Activated CD4-positive, CD25-positive, alpha-beta regulatory T cell treated with anti-CD3 and anti-CD28 coated beads, Interleukin-2, amount 50 U/mL, for 16 hours (primary cell): ENCODE results near the gene DEFB113.
"Not testable (repeated sequence)": the region's sequence is repeated elsewhere in the genome, so short reads cannot be mapped to it uniquely, and the experiment has no call there.

ENCODE experiments used
- DNase-seq: peaks from one replicate; pipeline ENCODE4 v3.0.0-alpha.2; 2020; ENCODE audit warnings: low read depth, low spot score

DEFB113 gene, protein sequence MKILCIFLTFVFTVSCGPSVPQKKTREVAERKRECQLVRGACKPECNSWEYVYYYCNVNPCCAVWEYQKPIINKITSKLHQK

DNA sequence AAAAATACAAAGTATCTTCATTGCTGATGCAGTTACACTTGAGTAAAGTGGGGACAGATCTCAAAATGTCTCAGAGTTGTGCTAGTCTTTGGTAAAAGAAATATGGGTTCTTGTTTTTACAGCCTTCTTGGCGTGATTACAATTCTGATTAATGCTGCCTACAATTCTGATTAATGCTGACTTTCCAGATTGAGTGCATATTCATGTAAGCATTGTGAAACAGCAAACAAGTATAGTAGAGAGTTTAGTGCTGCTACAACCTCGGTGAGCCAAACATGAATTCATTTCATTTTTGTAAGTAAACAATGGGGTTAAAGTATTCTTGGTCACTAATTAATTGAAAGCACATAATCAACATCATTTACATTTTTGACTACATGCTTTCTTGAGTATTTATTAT lies at the start of gene DEFB113:
DEFB113 (minus strand) TSS at position 21 of the 400 bp plus-strand sequence; CDS start at position 21, 0 bp downstream.
- DNase-seq, result no peak

DNA sequence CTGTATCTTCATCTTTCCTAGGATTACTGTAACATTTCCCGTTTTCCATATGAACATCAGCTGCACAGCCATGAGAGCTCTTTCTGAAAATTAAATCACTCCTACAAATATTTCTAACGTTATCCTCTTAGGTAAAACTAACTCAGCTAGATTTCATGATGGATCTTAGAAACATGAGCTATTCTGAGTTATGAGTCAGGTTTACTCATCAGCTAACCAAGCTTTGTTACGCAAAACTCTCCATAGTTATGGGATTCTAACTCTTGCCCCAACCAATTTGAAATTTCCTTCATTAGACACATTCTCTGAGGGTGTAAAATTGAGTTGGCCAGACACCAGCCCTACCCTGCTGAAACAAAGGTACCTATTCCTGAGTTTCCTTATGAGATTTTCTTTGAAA lies 38.4 kb upstream of the DEFB113 start:
- no peak for DNase-seq

DNA sequence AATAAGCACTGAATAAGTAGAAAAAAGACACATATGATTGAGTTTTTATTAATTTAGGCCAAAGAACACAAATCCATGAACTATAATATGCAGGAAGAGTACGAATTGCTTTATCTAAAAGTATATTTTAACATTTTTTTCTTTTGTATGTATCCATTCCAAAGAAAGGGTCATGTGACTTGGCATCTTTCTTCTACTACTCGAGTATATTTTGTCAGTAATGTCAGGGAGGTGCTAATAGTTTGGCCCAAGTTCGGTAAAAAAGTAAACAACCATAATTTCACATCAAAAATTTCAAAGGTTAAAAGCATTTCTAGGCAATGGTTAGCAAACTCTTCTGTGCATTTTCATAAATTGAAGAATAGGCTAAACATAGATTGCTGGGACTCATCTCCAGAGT lies 33.7 kb upstream of the DEFB113 start:
- DNase-seq, result no peak

DNA sequence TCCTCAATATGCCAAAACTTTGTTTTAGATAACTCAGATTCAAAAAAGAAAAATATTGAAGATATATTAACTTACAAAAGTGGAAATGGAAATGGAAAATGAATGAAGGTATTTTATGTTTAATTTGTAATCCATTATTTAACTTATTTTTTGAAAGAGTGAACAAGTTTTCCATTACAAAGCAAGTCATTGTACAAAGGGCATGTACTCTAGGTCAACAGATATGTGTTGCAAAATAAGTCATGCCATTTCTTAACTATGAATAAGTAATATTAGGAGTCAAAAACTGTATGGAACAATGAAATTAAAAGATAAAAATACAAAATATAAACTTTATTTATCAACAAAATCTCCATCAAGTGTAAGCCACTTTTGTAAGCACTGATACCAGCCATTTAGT lies 25.9 kb upstream of the DEFB113 start:
- no peak for DNase-seq

DNA sequence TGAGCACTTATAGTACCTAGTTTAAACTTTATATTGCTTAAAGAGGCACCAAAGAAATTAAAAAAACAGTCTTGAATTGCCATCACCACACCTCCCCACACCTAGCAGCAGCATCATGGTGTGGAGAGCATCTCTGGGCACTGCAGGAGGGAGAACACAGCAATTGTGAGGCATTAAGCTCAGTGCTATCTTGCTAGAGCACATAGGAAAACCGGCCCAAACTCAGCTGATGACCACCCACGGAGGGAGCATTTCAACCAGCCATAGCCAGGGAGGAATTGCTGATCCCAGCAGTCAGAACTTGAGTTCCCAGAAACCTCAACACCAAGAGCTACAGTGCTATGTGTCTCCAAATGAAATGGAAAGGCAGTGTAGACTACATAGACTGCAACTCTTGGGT lies 19.5 kb upstream of the DEFB113 start:
- no peak for DNase-seq

DNA sequence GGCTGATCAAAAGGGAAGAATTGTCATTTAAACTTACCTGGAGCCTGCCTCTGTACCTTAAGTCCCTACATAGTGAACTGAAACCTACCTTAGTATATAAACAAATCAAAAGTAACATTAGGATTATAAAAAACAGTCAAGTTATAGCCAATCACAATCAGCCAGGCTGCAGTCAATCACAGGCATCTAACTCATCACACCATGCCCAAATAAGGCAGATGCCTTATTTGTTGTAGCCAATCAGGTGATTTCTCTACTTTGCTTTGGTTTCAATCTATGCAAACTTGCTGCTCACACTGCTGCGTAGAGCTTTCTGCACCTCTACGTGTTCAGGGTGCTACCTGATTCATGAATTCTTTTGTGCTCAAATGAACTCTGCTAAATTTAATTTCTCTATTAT lies 18.3 kb upstream of the DEFB113 start:
- no peak for DNase-seq

DNA sequence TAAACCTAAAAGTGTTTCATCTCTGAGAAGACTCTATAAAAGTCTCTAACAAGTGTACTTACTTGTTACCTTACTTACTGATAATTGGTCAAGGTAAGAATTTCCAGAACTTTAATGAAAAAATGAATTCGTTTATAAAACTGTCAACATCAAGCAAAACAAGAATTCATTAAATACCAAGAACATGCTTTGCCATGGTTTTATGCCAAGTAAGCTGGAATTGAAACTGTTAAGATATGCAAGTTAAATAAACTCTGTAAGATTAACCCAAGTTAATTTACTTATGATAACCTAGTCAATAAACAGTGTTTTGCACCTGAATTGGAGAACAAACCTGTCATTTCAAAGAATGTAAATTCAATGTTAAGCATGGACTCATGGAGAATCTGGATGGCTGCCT lies 17.1 kb upstream of the DEFB113 start:
- no peak for DNase-seq

DNA sequence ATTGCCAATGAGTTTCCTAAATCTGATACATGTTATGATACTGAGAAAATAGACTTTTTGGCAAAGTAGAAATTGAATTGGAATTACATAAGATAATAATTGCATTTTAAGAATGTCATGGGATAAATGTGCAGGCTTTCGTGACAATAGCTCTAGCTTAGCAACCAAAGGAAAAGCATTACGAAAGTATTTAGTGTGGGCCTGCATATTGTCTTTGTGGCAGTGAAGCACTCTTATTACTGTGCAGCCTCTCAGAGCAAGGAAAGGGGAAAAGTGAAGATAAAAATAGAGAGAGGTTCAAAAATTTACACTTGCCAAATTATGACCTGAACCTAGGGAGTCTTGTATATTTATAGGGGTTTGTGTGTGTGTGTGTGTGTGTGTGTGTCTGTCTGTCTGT lies 12.6 kb upstream of the DEFB113 start:
- no peak for DNase-seq

DNA sequence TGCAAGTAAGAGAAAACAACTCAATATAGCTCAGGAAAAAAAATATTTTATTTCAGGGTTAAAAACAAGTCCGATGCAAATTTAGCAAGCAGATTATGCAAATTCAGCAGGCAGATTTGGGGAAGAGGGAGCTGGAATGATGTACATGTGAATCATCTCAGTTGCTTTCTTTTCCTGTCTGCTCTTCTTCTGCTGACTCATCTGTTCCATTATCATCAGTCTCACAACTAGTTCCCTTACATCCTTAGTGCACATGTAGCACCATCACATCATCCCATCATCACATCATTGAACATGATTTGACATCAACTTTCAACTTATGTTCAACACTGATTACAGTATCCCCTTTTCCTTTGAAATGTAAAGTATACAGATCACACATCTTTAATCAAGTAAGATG lies 11.5 kb upstream of the DEFB113 start:
- no peak for DNase-seq

DNA sequence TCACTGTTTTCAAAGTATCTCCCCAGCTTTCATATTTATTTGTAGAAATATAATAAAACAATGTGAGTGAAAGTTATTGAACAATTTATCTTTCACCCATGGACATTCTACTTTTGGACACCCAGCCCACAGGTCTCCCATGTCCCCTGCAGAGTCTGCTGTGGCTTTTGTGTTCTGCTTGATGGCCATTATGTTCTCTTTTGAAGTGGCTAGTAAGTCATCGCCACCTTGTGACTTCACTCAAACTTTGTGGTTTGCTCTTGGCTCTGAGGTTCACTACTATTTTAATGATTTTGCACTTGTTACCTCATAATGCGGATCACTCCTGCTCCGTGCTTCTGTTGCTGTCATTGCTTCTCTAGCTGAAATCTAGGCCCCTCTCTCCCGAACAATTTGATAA lies 10.2 kb upstream of the DEFB113 start:
- DNase-seq, result no peak

DNA sequence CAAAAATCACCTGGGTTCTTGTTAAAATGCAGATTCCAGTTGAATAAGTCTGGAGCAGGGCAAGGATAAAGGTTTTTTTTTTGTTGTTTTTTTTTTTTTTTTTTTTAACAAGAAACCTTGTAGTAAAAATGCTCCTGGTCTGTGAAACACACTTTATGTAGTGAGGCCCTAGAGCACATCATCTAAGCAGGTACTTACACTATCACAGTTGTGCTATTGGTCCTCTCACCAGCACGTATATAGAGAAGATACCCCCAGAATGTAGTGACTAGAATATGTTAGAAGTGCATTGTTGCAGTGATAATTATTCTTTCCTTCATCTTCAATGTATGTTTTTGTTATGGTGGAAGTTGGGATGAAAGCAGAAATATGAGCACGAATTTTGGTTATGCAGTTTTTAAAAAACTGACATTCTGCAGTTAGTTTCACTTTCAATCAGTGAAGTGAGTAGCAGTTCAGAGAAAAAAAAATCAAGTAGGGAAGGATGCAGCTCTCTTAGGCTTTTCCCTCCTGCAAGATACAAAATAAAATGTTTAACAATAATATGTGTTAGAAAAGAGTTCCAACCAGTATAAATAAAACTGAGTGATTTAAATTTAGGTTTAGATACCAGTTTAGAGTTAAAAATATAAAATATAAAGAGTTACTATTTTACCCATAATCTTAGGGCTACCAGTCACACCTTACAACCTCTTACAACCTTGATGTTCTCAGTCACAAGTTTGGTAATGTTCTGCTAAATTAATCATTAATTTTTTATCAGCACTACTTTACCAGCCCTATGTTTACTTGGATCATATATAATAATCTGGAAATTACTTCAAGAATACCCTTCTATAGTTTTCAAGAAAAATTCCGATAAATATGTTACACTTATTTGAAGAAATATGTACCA lies 9.2 kb upstream of the DEFB113 start:
- DNase-seq, result no peak

DNA sequence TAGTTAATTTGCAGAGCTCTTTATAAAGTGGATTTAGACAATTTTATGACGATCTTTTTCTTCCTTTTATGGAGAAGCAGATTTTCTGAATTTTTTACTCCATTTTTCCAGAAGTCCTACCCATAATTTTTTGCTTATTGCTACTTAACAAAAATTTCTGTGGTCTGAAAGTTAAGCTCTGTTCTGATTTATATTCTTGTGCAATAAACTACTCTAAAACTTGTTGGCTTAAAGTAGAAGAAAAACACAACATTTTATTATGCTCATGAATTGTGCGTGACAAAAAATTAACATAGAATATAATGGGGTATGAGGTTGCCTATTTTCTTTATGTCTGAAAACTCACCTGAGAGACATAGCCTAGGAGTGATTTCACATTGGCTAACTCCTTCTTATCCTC lies 2.6 kb downstream of the DEFB113 start:
- DNase-seq, result no peak

DNA sequence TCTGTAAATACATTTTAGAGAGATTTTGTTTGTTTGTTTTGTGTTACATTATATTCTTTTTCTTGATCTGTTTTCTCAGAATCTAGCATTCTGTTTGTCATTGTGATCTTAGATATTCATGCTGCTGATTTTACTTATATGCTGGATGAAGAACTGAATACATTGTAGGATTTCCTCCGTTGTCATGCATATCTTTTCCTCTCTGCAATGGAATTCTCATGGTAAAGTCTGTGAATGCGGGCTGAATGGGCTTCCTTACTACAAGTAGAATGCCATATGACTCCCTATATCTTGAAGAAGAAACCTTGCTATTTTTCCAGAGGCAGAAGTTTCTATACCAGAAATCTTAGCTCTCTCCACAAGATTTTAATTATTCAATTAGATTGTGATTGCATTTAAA lies 3.1 kb downstream of the DEFB113 start:
- DNase-seq, result no peak

DNA sequence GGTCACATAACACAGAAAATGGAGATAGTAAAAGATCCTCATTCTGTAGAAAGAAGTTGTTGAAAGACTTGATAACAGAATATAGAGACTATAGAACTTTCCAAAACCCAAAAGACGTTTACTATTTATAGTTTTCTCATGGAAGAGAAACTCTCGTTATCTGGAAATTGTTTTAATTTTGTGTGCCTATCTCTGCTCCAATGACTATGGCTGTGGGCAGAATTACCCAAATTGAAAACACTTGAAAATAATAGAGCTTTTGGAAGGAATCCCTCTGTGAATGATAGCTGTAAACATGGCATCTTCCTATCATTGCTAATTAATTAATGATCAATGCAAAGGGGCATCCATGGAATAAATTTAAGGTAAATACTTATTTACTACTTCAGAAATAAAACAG lies 5.4 kb downstream of the DEFB113 start, which contains the start of gene DEFB114:
DEFB114 (minus strand) TSS at position 101 of the 400 bp plus-strand sequence; CDS start at position 42, 59 bp downstream.
- DNase-seq, result no peak

DNA sequence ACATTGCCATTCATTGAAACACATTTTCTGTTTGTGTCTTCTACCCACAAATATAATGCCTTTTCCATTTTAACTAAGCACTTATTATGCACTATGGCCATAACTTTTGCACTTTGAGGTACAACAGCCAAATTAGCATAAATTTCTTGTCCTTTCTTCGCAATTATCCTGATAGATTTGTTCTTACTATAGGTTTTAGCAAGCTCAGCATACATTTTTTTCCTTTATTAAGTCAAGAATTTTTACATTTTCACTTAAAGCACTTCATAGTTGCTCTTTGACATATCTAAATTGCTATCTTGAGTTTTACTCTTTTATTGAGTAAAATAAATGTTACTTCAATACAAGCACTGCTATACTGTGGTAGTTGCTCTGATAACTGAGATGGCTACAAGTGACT lies 11.2 kb downstream of the DEFB113 start:
- DNase-seq, result no peak

DNA sequence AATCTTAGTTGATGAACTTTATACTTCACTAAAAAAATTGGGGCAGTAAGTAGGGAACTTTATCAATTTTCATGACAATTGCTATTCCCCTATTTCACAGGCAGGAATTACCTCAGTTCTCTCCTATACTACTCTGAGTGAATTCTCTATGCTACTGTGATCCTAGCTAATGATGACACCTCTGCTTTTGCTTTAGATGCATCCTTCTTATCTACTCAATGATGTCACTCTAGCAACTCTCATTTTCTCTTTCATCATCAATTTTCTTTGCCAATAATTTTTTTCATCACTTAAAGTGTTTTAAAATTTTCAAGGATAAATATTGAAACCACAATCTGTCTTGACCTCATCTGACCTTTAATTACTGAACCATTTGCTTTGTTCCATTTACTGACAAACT lies 13.6 kb downstream of the DEFB113 start:
- no peak for DNase-seq

DNA sequence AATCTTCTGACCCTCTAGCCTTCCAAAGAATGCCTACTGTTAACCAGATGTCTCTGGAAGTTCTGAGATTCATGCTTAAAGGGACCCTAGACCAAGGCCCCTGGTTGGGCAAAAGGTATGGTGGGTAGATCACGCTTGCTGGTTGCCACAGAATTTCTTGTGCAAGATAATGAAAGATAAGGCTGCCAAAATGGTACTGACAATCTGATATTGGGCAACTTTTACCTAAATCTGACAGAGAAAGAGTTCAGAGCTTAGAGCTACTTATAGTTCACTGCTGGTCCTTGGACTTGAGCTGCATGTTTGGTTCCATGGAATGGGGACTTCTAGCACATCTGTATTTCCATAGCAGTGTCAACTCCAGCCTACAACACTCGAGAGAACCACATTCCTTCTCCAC lies 17.5 kb downstream of the DEFB113 start:
- no peak for DNase-seq

DNA sequence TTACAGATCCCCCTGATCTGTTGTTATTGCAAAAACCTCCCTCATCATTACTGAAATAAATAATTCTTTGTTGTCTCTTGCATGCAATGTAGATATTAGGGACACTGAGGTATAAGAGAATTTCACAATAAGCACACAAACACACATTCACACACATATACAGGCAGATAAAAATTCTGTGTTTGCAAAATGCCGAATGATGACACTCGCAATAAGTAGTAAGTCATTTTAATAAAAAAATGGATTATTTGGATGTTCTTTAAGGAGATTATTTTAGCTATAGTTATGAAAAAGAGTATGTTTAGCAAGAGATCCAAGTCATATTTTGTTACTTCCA lies 19.0 kb downstream of the DEFB113 start:
- no peak for DNase-seq

DNA sequence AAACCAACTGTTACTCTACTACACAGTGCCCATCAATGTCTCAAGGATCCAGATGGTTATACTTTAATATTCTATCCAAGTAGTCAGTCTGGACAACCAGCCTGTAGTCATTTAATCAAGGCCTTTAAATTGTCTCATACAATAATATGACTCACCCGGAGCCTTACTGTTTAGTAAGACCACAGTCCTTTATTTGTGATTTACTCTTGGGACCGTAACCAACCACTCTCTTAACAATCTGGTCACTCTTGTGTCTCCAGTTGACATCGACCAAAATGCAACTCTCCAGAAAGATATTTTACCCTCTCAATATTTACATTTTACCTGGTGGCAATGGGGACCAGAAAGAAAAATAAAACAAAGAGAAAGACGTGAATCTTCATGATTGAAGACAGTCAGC lies 20.4 kb downstream of the DEFB113 start:
- DNase-seq, result no peak

DNA sequence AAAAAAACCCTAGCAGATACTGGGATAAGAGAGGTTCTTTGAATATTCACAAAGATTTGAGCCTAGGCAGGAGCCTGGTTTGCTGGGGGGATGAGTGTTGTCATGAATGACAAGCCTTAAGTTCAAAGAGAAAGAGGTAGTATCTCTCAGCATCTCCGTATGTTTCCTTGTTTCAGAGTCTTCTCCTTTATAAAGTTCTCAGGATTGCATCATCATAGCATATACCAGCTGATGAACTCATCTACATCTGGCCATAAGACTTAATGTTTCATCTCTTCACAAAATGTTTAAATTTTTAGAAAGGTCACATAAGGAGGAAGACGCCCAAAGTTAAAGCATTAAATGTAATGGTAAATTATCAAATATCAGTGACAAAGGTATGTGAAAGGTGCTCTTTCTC lies 22.6 kb downstream of the DEFB113 start:
- no peak for DNase-seq

DNA sequence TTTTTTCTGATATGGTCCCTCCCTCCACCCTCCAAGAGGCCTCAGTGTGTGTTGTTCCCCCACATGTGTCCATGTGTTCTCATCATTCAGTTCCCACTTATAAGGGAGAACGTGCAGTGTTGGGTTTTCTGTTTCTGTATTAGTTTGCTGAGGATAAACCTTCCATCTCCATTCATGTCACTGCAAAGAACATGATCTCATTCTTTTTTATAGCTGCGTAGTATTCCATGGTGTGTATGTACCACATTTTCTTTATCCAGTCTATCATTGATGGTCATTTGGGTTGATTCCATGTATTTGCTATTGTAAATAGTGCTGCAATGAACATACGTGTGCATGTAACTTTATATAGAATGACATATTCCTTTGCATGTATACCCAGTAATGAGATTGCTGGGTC lies 25.4 kb downstream of the DEFB113 start:
- not testable (repeated sequence) for DNase-seq

DNA sequence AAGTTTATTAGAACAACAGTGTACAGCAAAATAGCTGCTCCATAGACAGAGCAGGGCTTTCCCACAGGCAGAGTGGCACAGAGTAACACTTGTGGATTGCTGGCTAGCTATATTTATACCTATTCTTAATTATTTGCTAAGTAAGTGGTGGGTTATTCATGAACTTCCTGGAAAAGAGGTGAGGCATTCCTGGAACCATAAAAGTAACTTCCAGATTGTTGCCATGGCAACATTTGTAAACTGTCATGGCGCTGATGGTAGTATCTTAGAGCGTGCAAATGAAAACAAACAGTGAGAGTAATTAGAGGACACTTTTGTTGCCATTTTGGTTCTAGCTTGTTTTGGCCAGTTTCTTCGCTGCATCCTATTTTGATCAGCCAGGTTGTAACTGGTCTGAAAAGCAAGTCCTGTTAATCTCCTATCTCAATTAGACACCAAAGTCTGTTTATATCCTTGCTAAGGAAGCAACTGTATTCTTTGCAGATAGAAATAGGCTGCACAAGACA lies 29.4 kb downstream of the DEFB113 start:
- DNase-seq, result no peak

DNA sequence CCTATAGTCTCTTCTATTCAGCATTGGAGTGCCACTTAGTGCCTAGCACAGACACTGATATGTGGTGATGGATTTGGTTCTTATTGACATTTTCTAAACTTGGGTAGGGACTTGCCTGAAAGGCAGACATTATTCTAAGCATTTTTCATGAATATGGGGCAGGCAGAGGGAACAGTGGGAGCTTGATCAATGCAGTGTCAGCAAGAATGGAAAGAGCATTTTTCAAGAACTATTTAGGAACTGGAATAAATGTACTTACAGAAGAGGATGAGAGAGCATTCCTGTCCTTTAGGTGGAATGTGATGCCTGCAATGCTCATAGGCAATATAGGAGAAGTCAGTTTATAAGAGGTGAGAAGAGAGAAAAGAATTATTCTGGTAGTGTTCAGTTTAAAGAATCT lies 31.6 kb downstream of the DEFB113 start:
- DNase-seq, result no peak
